GM23248 (cell line): ENCODE measurements around the gene LYPD1.

Source experiments
- EZH2 ChIP-seq: fragments of 200-600 bp; sonication (generic); IDR thresholded peaks from 2 replicates; pipeline ENCODE4 v1.6.1; 2018; ENCODE audit warnings: antibody characterized with exemption, mild to moderate bottlenecking; ENCODE audit not compliant: insufficient read depth, poor library complexity, severe bottlenecking
- EZH2phosphoT487 ChIP-seq: fragments of 200-600 bp; sonication (generic); IDR thresholded peaks from 2 replicates; pipeline ENCODE4 v1.6.1; 2018; ENCODE audit warnings: antibody characterized with exemption, moderate library complexity, mild to moderate bottlenecking, low read depth; ENCODE audit not compliant: insufficient read depth

DNA sequence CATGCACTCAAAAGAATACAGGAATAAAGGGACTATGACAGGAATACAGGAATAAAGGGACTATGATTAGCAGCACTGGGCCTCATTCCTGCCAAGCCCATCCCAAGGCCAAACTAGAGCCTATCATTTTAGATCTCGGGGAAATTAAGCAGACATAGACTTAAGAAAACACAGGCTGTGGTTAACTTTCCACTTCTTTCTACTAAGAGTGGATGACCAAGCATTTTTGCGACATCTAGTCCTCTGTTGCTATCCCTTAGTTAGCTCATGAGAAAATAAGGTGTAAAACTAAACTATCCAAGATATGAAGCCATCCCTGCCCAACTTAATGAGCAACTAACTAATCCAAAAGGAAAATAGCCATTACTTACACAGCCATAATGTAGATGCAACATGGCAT, 5.9 kb downstream of the LYPD1 start:
- TF ChIP-seq EZH2 (no peak), EZH2phosphoT487 (no peak)
